ENCODE results near the gene TTLL8. TPM values are rescaled to one million over a fixed set of nuclear protein-coding genes. Genes with fewer than 3 reads are reported as not detected.

The TTLL8 gene
- total RNA-seq, 1 experiment from 2014 or later, result not detected

GRCh38 chr22:50085211-50085972 lies 27.3 kb upstream of the TTLL8 start, which contains the start of gene MLC1:
Gene MLC1 (minus strand): TSS chr22:50085426. CDS start chr22:50084902, 524 bp downstream.
- in situ Hi-C loops (cut with HindIII; ENCODE audit: low pct_unique_long_range_greater_than_20kb, low sequenced_read_pairs), result no loop called here
- DNase-seq (ENCODE audit: low read depth, low spot score), result no peak

GRCh38 chr22:50084614-50085021 lies 26.5 kb upstream of the TTLL8 start:
- in situ Hi-C loops (cut with HindIII; ENCODE audit: low pct_unique_long_range_greater_than_20kb, low sequenced_read_pairs), result no loop called here
- no peak for DNase-seq (ENCODE audit: low read depth, low spot score)

DNA sequence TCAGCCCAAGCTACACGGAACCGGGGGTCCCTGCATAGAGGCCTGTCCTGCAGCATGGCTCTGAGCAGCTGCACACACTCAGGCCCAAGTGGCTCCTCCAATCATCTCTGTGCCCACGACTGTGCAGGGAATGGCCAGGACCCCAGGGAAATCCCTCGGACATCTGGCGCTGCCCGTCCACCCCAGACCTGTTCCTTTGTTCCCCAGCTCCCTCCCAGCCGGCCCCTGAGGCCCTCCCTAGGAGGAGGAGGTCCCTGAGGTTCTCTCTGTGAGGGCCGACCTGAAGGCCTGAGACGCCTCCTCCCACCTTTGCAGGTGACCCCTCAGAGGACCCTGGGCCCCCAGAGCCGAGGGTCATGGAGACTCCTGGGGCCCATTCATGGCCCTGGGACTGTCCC lies 26.0 kb upstream of the TTLL8 start:
- DNase-seq (ENCODE audit: low read depth, low spot score), result no peak
- in situ Hi-C loops (cut with HindIII; ENCODE audit: low pct_unique_long_range_greater_than_20kb, low sequenced_read_pairs), result no loop called here

- in situ Hi-C loops (cut with HindIII; ENCODE audit: low pct_unique_long_range_greater_than_20kb, low sequenced_read_pairs), result no loop called here
- no peak for DNase-seq (ENCODE audit: low read depth, low spot score)
Observed at GRCh38 chr22:50083462-50084079, 25.5 kb upstream of the TTLL8 start.

GRCh38 chr22:50082961-50083461 lies 24.9 kb upstream of the TTLL8 start:
- in situ Hi-C loops (cut with HindIII; ENCODE audit: low pct_unique_long_range_greater_than_20kb, low sequenced_read_pairs), result no loop called here
- no peak for DNase-seq (ENCODE audit: low read depth, low spot score)

DNA sequence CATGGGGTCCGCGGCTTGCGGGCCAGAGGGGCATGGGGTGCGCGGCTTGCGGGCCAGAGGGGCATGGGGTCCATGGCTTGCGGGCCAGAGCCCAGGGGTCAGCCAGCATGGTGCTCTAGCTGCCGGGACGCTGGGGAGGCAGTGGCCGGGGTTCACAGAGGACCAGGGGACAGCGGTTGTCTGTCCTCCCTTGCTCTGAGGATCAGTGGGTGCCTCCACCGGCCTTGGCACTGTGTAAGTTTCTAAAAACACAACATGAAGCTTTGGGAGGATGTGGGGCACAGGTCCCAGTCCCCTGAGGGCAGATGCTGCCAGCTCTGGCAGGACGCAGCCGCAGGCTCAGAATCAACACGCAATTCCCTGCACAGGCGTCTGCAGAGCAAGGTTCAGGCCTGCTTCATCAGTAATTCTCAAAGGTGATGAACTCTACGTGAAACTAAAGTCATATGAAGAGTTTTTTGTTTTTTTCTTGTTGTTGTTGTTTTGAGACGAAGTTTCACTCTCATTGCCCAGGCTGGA lies 24.2 kb upstream of the TTLL8 start:
- in situ Hi-C loops (cut with HindIII; ENCODE audit: low pct_unique_long_range_greater_than_20kb, low sequenced_read_pairs), result no loop called here
- no peak for DNase-seq (ENCODE audit: low read depth, low spot score)

GRCh38 chr22:50081426-50082196 lies 23.5 kb upstream of the TTLL8 start:
- DNase-seq (ENCODE audit: low read depth, low spot score), result no peak
- in situ Hi-C loops (cut with HindIII; ENCODE audit: low pct_unique_long_range_greater_than_20kb, low sequenced_read_pairs), result no loop called here

- DNase-seq (ENCODE audit: low read depth, low spot score), result no peak
- in situ Hi-C loops (cut with HindIII; ENCODE audit: low pct_unique_long_range_greater_than_20kb, low sequenced_read_pairs), result no loop called here
Observed at GRCh38 chr22:50080077-50080465, 22.0 kb upstream of the TTLL8 start.

GRCh38 chr22:50078761-50079160 lies 20.7 kb upstream of the TTLL8 start:
- in situ Hi-C loops (cut with HindIII; ENCODE audit: low pct_unique_long_range_greater_than_20kb, low sequenced_read_pairs), result no loop called here
- no peak for DNase-seq (ENCODE audit: low read depth, low spot score)

- DNase-seq (ENCODE audit: low read depth, low spot score), result no peak
- in situ Hi-C loops (cut with HindIII; ENCODE audit: low pct_unique_long_range_greater_than_20kb, low sequenced_read_pairs), result no loop called here
Observed at GRCh38 chr22:50078246-50078645, 20.1 kb upstream of the TTLL8 start.

- in situ Hi-C loops (cut with HindIII; ENCODE audit: low pct_unique_long_range_greater_than_20kb, low sequenced_read_pairs), result no loop called here
- no peak for DNase-seq (ENCODE audit: low read depth, low spot score)
Observed at GRCh38 chr22:50076646-50077535, 18.8 kb upstream of the TTLL8 start.

DNA sequence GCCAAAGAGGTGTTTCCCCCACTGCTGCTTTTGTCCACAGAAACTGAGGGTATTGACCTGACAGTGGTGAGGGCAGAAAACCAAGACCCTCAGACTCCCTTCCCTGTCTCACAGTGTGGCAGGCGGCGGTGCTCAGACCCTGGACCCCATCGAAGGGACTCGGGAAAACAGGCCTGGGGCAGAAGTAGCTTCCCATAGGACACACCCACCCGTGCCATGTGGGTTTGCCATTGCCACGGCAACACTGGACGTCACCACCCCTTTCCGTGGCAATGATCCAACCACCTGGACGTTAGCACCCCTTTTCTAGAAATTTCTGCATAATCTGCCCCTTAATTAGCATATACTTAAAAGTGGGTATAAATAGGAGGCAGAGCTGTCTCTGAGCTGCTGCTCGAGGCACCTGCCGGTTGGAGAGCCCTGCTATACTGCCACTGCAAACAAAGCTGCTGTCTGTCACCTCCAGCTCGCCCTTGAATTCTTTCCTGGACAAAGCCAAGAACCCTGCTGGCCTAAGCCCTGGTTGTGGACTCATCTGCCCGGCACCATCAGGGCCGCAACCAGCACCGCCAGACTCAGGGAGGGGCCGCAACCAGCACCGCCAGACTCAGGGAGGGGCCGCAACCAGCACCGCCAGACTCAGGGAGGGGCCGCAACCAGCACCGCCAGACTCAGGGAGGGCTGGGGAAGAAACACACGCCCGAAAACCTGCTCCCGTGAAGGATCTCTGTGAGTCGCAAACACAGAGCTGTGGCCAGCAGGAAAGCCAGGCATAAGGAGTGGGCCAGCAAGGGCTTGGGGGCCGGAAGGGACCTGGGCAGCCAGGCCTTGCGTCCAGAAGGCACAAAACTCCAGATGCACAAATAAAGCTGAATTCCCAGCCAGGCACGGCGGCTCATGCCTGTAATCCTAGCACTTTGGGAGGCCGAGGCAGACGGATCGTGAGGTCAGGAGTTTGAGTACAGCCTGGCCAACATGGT lies 16.7 kb upstream of the TTLL8 start:
- in situ Hi-C loops (cut with HindIII; ENCODE audit: low pct_unique_long_range_greater_than_20kb, low sequenced_read_pairs), result no loop called here
- DNase-seq (ENCODE audit: low read depth, low spot score), result no peak

GRCh38 chr22:50074056-50074455 lies 16.0 kb upstream of the TTLL8 start:
- DNase-seq (ENCODE audit: low read depth, low spot score), result no peak
- in situ Hi-C loops (cut with HindIII; ENCODE audit: low pct_unique_long_range_greater_than_20kb, low sequenced_read_pairs), result no loop called here

GRCh38 chr22:50072714-50073538 lies 14.8 kb upstream of the TTLL8 start:
- no peak for DNase-seq (ENCODE audit: low read depth, low spot score)
- in situ Hi-C loops (cut with HindIII; ENCODE audit: low pct_unique_long_range_greater_than_20kb, low sequenced_read_pairs), result no loop called here

- DNase-seq (ENCODE audit: low read depth, low spot score), result no peak
- in situ Hi-C loops (cut with HindIII; ENCODE audit: low pct_unique_long_range_greater_than_20kb, low sequenced_read_pairs), result no loop called here
Observed at GRCh38 chr22:50072167-50072555, 14.1 kb upstream of the TTLL8 start.

All from SK-MEL-5 (cell line).